Ecto neural progenitor cell (in vitro differentiated cells): ENCODE measurements around the gene SMS.

Experiments
- DNase-seq: peaks from one replicate; pipeline ENCODE4 v3.0.0-alpha.2; 2018; ENCODE audit warnings: low spot score

Gene SMS

DNA sequence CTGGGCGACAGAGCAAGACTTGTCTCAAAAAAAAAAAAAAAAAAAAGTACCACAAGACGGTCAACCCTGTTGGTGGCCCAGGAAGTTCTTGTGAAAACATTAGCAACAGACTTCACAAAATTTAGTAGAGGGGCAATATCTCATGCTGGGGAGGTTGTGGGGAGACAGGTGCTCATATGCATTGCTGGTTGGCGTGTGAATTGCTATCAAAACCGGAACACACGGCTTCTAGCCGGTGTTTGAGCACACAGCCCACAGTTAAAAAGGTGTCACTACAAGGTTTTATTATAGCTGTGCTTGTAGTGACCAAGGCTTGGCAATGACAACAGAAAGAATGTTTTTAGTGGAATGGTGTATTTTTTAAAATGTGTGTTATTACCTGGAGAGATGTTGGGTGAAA lies 41.8 kb downstream of the SMS start:
- no peak for DNase-seq

- DNase-seq: peak; percentile 58
Measured at GRCh38 chrX:21985332-21985777, 44.8 kb downstream of the SMS start.

DNA sequence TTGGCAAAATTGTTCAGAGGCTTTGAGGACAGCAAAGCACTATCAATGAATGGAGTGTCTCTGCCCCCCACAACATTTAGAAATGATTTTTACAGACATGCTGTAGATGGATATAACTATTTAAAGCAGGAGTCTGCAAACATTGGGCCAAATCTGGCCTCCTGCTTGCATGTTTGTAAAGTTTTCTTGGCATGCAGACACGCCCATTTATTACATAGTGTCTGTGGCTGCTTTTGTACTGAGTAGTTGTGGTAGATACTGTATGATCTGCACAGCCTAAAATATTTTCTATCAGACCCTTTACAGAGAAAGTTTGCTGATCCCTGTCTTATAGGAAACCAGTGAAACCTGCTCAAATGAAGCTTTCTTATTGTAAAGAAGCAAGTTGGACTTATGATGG lies 46.1 kb downstream of the SMS start:
- no peak for DNase-seq

DNA sequence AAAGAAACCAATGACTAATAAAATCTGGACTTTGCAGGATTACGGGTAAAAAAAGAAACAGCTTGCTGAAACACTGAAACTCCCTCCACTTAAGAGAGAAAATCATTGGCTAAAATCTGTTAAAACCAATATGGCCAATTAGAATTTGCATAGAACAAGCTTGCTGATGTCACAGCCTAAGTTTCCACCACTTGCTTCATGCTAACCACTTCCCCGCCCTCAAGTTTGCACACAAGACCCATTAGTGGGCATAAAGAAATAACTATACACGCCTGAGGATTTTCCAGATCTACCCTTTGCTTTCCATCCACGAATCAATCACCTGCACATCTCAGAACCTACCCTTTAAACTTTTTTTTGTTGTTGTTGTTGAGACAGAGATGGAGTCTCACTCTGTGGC lies 48.9 kb downstream of the SMS start:
- no peak for DNase-seq

DNA sequence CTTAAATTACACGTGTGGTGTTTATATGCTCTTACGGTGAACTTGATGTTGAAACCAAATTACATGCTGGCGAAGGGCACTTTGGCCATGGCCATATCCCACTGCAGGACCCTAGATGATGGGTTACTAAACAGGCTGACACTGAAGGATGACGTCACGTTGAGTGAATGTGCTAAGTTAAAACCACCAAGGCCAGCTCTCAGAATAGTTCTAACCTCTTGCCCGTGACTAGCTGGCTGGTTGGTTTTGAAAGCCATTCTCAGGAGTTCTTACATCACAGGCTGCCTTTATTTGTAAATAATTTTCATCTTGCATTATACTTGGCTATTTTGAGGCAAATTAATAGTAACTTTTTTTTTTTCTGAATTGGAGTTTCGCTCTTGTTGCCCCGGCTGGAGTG lies 50.3 kb downstream of the SMS start:
- DNase-seq: no peak

DNA sequence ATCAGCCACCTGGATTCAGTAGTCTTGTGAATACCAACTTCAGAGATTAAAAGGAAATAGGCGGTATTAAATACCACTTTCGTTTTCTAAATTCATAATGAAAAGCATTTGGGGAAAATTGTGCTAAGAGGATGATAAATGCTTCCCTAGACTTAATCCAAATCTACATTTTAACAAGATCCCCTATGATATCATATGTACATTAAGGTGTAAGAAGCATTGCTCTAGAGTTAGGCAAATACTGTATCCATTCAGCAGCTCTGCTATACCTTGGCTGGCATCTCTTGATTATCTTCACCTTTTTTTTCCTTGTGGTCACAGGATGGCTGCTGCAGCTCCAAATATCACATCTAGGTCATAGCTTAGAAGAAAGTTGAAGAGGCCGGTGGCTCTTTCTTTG lies 51.0 kb downstream of the SMS start:
- no peak for DNase-seq

- DNase-seq: no peak
Measured at GRCh38 chrX:21993265-21993664, 52.8 kb downstream of the SMS start.

DNA sequence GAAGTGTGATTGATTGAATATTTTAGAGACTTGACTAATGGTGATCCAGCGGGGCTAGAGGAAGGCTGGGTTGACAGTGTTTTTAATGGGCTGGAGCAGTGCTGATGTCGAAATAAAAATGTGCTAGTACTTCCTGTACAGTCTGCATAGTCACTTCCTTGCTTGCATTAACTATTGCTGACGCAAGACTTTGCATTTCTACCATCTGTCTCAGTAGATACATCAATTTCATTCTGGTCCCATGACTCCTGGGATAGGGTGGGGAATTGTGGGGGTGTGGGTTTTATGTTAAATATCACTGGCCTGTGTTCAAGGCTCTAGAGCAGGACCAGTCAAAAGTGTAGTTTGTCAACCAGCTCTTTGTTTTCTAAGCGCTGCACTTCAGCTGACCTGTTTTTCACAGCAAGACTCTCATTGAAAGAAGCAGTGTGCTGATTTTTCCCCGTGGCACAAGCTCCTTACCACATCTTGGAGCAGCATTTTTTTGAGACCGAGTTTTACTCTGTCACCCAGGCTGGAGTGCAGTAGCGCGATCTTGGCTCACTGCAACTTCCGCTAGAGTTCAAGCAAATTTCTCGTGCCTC lies 56.5 kb downstream of the SMS start:
- DNase-seq: no peak

DNA sequence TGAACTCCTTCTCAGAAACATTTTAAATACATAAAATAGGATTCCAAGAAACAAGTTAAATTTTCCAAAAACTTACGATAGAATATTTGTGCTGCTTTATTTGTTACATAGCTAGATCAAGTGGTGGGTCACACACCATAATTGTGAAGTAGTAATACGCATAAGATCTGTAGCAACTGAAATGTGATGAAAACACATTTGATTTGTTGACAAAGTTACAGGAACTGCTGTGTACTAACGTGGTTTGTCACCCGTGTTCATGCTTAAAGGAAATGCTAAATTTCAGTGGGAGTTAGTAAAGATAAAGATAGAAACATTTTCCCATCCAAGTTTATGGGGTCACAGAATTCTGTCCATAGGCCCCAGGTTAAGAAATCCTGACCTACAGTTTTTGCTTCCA lies 57.5 kb downstream of the SMS start:
- DNase-seq: no peak

- DNase-seq: no peak
Measured at GRCh38 chrX:22004866-22005265, 64.4 kb downstream of the SMS start.

- no peak for DNase-seq
Measured at GRCh38 chrX:22012051-22012450, 71.5 kb downstream of the SMS start.

DNA sequence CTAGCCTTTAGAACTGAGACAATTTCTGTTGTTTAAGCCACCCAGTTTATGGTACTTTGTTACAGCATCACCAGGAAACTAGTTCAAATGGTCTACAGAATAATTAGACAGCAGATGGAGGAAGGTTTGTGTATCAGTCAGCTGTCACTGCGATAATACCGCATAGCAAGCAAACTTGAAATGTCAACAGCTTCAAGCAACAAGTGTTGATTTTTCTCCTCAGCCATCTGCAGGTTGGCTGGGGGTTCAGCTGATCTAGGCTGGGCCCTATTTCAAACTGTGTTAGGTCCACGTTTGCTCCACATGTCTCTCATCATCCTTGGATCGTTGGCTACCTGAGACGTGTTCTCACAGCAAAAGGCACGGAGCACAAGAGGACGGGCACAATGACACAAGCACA lies 72.4 kb downstream of the SMS start:
- no peak for DNase-seq

GRCh38 chrX:22015139-22015750 lies 74.7 kb downstream of the SMS start:
- no peak for DNase-seq

- no peak for DNase-seq
Measured at GRCh38 chrX:22021751-22022324, 81.3 kb downstream of the SMS start.

- no peak for DNase-seq
Measured at GRCh38 chrX:22024577-22024976, 84.1 kb downstream of the SMS start.

- DNase-seq: no peak
Measured at GRCh38 chrX:22025751-22026150, 85.2 kb downstream of the SMS start.

GRCh38 chrX:22026731-22027130 lies 86.2 kb downstream of the SMS start:
- DNase-seq: no peak

GRCh38 chrX:22032084-22032483 lies 91.6 kb downstream of the SMS start, which contains the start of gene PHEX:
Gene PHEX (plus strand): TSS chrX:22032325. CDS start chrX:22033006, 681 bp downstream.
- no peak for DNase-seq

DNA sequence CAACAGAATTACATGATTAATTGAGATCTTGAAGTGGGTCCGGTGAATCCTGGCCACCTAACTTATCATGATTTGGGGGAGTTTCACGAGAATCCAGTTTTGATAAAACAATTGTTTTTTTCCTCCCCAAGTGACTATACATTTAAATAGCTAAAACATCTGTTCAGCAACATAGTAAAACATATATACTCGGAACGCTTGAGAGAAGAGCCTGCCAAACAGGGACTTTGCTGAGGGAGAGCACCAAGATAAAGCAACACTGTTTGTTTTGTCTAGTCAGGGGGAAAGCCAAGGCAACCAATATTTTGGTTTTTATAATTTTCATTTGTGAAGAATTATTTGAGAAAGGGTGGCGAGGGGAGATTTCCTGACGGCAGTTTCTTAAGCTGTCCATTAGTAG lies 92.0 kb downstream of the SMS start:
- no peak for DNase-seq

DNA sequence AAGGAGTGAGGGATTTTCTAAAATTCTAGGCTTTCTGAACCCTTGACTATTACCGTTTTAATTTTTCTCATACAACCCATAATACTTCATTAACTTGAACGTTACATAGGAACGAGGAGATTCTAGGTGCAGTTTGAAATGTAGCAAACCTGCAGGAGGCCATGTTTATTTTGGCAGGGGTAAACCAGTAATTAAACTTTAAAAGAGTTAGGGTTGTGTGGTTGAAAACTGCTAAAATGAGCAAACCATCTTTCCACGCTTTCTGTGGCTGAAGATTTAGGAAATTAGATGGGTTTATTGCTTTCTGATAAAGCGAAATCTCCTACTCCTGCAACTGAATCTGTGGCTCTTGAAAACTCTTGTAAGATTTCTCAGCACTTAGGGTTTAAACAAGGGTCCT lies 93.3 kb downstream of the SMS start:
- DNase-seq: no peak

- DNase-seq: no peak
Measured at GRCh38 chrX:22035236-22035635, 94.7 kb downstream of the SMS start.

GRCh38 chrX:22037225-22037624 lies 96.7 kb downstream of the SMS start:
- no peak for DNase-seq

DNA sequence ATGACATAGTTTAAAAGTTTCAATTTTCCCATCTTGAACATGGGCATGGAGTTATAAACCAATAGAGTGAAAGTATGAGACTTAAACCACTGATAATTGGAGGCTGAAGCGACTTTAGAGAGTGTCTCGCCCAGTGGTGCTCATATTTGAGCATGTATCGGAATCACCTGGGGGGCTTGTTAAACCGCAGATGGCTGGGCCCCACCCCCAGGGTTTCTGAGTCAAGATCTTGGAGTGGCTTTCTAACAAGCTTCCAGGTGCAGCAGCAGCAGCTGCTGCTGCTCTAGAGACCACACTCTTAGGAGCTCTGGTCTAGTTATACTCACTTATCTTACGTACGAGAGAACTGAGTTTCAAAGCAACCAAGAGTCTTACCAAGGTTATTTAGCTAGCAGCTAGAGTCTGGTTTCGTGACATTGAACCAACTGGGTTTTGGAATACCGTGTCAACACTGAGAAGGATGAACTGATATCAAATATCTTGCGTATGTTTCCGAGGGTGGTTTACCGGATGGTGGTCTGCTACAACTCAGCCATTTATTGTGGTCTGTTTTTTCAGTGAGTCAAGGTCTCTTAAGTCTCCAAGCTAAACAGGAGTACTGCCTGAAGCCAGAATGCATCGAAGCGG lies 97.5 kb downstream of the SMS start:
- DNase-seq: no peak
